Prostate gland (tissue), 2 donors: ENCODE data around the gene SLC6A11.

Experiments used
- POLR2A ChIP-seq: fragments of 450-650 bp; IDR thresholded peaks from one replicate; pipeline ENCODE4 v1.6.1; 2016; ENCODE audit warnings: antibody characterized with exemption, mild to moderate bottlenecking
- TF ChIP-seq, protein P1 (sequence below), 4 experiments: fragments of 200-600 bp in 2 of 4; fragments of 450-650 bp in 2 of 4; sonication (generic) in 2 of 4; IDR thresholded peaks; 1 replicate in 3 of 4; 2 replicates in 1 of 4; pipeline ENCODE4 v1.5.1; 2016 to 2019; ENCODE audit warnings: antibody characterized with exemption in 4 of 4, mild to moderate bottlenecking in 2 of 4, moderate library complexity in 2 of 4

DNA sequence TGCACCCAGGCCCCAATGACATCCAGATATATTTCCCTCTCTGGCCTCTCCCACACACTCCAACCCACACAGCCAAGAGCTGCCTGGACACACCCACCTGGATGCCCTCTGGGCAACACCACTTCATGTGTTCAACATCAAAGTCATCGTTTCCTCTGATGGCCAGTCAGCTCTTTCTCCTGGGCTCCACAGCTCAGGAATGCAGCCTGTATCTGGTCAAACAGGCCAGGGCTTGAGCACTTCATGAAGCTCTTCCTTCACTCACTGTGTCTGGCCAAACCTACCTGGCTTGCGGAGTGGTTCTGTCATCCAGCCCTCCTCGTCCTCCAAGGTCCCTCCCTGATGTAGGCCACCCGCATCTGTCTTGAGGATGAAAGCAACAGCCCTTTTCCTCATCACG is 35.8 kb upstream of the SLC6A11 start:
- TF ChIP-seq POLR2A, result no peak
- TF ChIP-seq, protein P1, sequence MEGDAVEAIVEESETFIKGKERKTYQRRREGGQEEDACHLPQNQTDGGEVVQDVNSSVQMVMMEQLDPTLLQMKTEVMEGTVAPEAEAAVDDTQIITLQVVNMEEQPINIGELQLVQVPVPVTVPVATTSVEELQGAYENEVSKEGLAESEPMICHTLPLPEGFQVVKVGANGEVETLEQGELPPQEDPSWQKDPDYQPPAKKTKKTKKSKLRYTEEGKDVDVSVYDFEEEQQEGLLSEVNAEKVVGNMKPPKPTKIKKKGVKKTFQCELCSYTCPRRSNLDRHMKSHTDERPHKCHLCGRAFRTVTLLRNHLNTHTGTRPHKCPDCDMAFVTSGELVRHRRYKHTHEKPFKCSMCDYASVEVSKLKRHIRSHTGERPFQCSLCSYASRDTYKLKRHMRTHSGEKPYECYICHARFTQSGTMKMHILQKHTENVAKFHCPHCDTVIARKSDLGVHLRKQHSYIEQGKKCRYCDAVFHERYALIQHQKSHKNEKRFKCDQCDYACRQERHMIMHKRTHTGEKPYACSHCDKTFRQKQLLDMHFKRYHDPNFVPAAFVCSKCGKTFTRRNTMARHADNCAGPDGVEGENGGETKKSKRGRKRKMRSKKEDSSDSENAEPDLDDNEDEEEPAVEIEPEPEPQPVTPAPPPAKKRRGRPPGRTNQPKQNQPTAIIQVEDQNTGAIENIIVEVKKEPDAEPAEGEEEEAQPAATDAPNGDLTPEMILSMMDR (IDR thresholded peaks at IDR 0.05), result no peak
